NCI-H2196 (cell line): ENCODE results near the gene ACTL6B.

ENCODE experiments used
- DNase-seq: peaks from one replicate; lab custom pipeline; 2025; ENCODE audit not compliant: unreplicated experiment; lab: John Stamatoyannopoulos, UW

Gene ACTL6B

GRCh38 chr7:100602889-100603725 is 53.1 kb downstream of the ACTL6B start:
- DNase-seq = no peak

DNA sequence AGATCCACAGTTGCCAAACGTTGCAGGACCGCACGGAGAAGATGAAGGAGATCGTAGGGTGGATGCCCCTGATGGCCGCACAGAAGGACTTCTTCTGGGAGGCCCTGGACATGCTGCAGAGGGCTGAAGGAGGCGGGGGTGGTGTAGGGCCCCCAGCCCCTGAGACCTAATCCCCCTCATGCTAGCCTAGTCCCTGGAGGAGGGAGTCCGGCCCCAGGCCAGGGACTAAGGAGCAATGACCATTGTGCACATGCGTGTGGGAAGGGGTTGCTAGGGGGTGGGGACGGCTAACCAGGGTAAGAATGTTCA is 55.6 kb downstream of the ACTL6B start:
- DNase-seq = no peak

DNA sequence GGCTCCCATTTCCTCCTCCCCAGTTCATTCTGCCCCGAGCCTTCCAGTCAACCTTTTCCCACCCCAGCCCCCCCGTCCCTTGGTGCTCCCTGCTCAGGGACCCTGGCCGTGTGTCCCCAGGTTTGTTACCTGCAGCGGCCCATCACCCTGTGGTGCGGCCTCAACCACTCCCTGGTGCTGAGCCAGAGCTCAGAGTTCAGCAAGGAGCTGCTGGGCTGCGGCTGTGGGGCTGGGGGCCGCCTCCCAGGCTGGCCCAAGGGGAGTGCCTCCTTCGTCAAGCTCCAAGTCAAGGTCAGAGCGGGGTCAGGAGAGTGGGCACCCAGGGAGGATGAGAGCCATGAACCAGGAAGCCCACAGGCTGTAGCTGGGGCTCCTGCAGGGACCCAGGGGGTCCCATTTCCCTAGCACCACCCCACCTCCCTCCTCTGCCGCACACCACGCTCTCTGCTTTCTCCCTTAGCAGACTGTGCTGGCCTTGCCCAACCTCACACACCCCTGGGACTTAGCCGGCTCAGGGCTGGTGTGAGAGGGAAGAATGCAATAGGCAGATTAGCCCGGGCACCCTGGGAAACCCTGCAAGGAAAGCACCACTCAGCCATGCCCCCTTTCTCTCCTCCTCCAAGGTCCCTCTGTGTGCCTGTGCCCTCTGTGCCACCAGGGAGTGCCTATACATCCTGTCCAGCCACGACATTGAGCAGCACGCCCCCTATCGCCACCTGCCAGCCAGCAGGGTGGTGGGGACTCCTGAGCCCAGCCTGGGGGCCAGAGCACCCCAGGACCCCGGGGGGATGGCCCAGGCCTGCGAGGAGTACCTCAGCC is 56.1 kb downstream of the ACTL6B start:
- no peak for DNase-seq

DNA sequence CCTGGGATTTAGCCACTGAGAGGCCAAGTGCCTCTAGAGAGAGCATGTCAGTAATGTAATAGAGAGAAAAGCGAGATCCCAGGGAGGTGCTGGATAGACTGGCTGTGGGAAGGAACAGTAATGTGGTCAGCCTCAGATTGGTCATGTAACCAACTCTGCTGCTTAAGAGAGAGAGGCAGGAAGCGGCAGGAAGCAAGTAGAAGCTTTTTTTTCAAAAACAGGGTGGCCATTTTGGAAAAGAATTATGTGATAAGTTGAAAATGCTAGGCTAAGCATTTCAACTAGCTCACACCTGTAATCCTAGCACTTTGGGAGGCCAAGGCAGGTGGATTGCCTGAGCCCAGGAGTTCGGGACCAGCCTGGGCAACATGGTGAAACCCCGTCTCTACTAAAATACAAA is 57.8 kb downstream of the ACTL6B start:
- DNase-seq = no peak

DNA sequence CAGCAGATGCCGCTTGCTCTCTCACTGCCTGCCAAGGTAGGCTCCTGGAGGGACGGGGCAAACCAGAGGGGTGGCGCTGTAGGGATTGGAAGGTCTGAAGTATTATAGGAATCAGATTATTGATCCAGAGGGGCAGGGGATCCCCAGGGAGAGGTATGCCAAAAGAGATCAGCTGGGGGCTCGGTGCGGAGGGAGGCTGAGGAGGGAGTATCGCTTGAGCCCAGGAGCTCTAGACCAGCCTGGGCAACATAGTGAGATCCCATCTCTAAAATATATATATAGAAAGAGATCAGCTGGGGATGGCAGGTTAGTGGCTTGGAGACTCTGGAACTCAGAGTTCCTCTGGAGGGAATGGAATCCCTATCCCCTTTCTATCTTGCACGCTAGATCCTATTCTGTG is 61.1 kb downstream of the ACTL6B start:
- no peak for DNase-seq
